ENCODE results near the gene ANTXR2. TPM values are rescaled to one million over a fixed set of nuclear protein-coding genes. Genes with fewer than 3 reads are reported as not detected.
A peak's percentile ranks its signal among the peaks of the same experiment; 100 is the strongest.

The ANTXR2 gene
- total RNA-seq, 2 experiments from 2014 or later, result 27.3 to 30.0 TPM

GRCh38 chr4:80073473-80074008, 512 bp upstream of the ANTXR2 start:
- ChIA-PET CTCF (interaction anchor here (0.7 to 3.2 kb wide), 11 partner anchors 8 to 138 kb away, joined by 3 to 13 read pairs (median 4); no protein-coding TSS in a partner anchor), POLR2A (no interaction called here)
- Mint-ChIP-seq H3K4me1 (peaks cover 77% of the 10 kb centered on the region), H3K36me3 (ENCODE audit: low read depth) (peaks cover 33% of the 10 kb centered on the region), H3K4me3 (peak overlapping the region; percentile 96), H3K27ac (peak overlapping the region; percentile 94), H3K9me3 (peaks cover 3% of the 10 kb centered on the region), H3K27me3 (no peaks in the 10 kb centered on the region)
- DNase-seq, result peak; percentile 47

DNA sequence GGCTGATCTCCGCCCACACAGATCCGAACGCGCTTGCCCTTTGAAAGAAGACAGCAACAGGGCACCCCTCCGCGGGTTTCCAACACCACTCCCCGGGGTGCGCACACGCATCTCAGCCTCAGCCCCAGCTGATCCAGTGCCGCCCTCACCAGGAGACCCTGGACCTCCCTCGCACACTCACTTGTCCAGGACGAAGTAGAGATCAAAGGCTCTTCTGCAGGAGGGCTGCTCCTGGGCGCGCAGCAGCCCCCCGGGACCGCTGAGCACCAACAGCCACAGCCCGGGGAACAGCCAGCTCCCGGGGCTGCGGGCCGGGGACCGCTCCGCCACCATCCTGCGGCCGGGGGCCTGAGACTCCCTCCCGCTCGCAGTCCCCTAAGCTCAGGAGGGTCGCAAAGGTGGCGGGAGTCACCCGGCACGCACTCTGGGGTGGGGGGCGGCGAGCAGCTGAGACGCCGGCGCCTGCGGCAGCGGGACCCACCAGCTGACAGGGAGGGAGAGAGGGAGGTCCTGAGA, 743 bp downstream of the ANTXR2 start:
- H3K27me3 Mint-ChIP-seq, result no peaks in the 10 kb centered on the region
- peaks cover 43% of the 10 kb centered on the region for H3K36me3 Mint-ChIP-seq (ENCODE audit: low read depth)

DNA sequence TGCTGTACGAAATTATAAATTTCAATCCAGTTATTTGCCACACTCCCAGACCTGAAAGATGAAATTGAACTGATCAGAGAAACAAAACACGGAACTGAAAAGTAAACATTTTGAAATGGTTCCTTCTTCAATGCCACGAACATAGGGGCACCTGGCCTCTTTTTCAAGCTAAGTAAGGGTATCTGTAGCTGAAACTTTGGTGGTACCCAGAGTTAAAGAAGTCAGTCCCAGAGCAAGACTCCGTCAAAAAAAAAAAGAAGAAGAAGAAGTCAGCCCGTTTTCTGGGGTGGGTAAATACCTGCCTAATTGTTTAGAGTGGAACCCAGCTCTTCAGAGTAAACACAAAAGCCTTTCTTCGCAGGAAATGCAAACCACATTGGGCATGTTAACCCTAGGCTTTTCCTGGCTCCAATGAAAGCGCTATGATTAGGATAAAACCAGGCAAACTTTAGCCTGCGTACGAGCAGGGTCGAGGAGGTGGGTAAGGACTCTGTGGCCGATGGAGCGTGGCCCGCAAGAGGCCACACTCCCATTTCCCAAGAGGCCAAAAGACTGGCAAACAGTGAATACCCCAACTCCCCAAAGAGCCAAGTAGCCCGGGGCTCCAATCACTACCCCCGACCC, 1.3 kb downstream of the ANTXR2 start:
- POLR2A ChIA-PET, result no interaction called here
- DNase-seq, result no peak
- Mint-ChIP-seq H3K27ac (peak overlapping the region; percentile 92), H3K4me1 (peaks cover 73% of the 10 kb centered on the region), H3K36me3 (ENCODE audit: low read depth) (peaks cover 48% of the 10 kb centered on the region), H3K4me3 (peak overlapping the region; percentile 96), H3K9me3 (no peaks in the 10 kb centered on the region), H3K27me3 (no peaks in the 10 kb centered on the region)
- CTCF ChIA-PET, result interaction anchor here (0.6 to 3.2 kb wide), 6 partner anchors 10 to 131 kb away, joined by 3 to 13 read pairs (median 6); no protein-coding TSS in a partner anchor

More for the DNA sequence above, 743 bp downstream of the ANTXR2 start:
- DNase-seq, result peak; percentile 56
- ChIA-PET POLR2A (no interaction called here), CTCF (interaction anchor here (0.6 to 3.2 kb wide), 8 partner anchors 9 to 137 kb away, joined by 3 to 13 read pairs (median 4); no protein-coding TSS in a partner anchor)
- Mint-ChIP-seq H3K4me3 (peak overlapping the region; percentile 96), H3K9me3 (no peaks in the 10 kb centered on the region), H3K4me1 (peaks cover 73% of the 10 kb centered on the region), H3K27ac (peak overlapping the region; percentile 92)

- peaks cover 68% of the 10 kb centered on the region for H3K4me1 Mint-ChIP-seq
- CTCF ChIA-PET, result interaction anchor here (1.0 to 3.2 kb wide), 3 partner anchors 10 to 114 kb away, joined by 3 to 13 read pairs (median 8); no protein-coding TSS in a partner anchor
Observed at GRCh38 chr4:80070880-80071603, 2.0 kb downstream of the ANTXR2 start.

DNA sequence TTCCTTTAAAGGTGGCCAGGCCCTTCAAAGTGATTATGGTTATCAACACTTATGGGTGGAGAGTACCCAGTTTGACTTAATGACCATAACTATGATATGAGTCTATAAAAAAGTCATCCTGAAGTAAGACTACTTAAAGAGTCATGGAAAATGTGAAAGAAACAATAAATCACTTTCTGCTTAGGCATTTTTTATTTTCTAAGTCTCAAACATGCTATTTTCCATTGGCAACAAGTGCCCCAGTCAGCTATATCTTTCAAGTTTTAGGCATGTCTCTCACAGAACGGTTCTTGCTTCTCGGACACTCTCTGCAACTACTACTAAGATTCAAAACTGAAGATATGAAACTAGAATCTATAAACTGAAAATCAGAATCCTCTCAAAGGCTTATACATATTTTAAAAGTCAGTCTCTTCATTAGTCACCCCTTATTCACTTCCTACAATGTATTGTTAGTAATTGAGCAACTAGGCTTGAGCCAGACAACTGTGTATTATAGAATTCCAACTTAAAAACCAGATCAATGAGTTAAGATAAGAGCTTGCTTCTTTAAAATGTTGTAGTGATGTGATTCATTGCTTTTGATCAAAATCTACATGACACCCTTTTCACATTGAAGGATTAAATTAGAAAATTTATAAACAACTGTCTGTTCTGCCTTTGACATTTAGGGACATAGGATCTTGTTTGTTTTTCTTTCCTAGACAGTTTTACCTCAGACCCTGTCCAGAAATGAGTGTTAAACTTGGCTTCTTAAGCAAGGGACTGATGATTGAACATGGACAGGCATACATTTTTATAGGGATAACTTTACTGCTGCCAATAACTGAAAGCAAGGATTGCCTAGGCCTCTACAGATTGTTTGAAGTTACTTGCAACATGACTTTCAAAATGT, 2.9 kb downstream of the ANTXR2 start:
- H3K27ac Mint-ChIP-seq, result no peak overlapping the region
- H3K9me3 Mint-ChIP-seq, result no peaks in the 10 kb centered on the region
- peaks cover 53% of the 10 kb centered on the region for H3K36me3 Mint-ChIP-seq (ENCODE audit: low read depth)
- ChIA-PET CTCF (interaction anchor here (1.2 to 1.3 kb wide), 2 partner anchors 10 kb away, joined by 4 read pairs; no protein-coding TSS in a partner anchor), POLR2A (interaction anchor here (0.7 kb wide), 1 partner anchor 55 kb away, joined by 4 read pairs; no protein-coding TSS in a partner anchor)
- H3K27me3 Mint-ChIP-seq, result no peaks in the 10 kb centered on the region
- H3K4me1 Mint-ChIP-seq, result peaks cover 62% of the 10 kb centered on the region
- peak overlapping the region; percentile 30 for H3K4me3 Mint-ChIP-seq
- no peak for DNase-seq

More at GRCh38 chr4:80070880-80071603, 2.0 kb downstream of the ANTXR2 start:
- no peaks in the 10 kb centered on the region for H3K9me3 Mint-ChIP-seq
- no peaks in the 10 kb centered on the region for H3K27me3 Mint-ChIP-seq
- H3K4me3 Mint-ChIP-seq, result peak overlapping the region; percentile 96
- peak overlapping the region; percentile 92 for H3K27ac Mint-ChIP-seq
- peaks cover 48% of the 10 kb centered on the region for H3K36me3 Mint-ChIP-seq (ENCODE audit: low read depth)
- DNase-seq, result no peak
- POLR2A ChIA-PET, result no interaction called here

DNA sequence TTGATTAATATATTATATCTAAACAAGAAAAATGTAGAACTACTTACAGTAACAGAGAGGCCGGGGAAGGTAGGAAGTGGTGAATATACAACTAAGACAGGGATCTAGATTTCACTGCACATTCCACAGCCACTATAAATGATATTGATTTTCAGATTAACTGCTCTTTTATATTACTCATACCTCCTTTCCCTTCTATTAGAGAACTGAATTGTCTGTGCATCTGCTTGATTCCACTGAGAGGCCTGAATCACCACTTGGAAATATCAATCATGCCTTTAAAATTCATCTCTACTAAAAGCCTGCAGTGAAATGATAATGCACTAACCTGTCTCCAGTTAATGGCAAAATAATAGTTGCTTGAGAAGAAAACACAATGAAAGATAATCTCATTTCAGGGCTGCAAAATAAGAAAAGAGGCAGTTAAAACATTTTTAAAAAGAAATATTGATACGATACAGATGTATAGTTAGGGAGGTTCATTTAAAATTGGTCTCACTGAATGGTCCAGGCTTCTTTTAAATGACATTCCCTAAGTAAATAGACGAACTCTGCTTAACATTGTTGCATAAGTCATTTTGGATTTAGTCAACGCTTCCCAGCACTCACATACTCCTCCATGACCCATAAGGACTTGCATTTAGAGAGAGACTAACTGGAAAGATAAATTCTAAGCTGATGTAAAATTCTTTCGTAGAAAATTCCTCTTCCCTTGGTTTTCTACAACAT, 3.8 kb downstream of the ANTXR2 start:
- peaks cover 57% of the 10 kb centered on the region for H3K4me1 Mint-ChIP-seq
- no peak for DNase-seq
- H3K36me3 Mint-ChIP-seq (ENCODE audit: low read depth), result peaks cover 59% of the 10 kb centered on the region
- H3K4me3 Mint-ChIP-seq, result no peak overlapping the region
- ChIA-PET CTCF (interaction anchor here (1.2 to 1.3 kb wide), 2 partner anchors 10 to 11 kb away, joined by 4 read pairs; no protein-coding TSS in a partner anchor), POLR2A (interaction anchor here (0.7 kb wide), 1 partner anchor 56 kb away, joined by 4 read pairs; no protein-coding TSS in a partner anchor)
- H3K27ac Mint-ChIP-seq, result no peak overlapping the region
- no peaks in the 10 kb centered on the region for H3K9me3 Mint-ChIP-seq
- no peaks in the 10 kb centered on the region for H3K27me3 Mint-ChIP-seq

DNA sequence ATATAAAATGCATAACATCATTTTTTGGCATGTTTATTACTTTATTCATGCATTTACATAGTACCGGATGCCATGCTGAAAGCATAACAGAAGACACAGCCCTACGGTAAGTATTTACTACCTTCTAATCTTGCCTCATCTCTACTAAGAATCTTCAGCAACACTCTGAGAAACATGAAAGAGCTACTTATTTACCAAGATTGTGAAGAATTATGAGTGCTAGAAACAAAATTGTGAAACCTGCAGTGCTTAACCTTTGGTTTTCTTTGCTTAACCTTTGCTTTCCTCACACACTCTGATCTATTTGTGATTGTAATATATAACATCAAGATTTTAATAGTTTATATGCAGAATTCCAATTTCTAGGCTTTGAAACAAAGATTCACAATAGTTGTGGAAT, 7.4 kb downstream of the ANTXR2 start:
- Mint-ChIP-seq H3K36me3 (ENCODE audit: low read depth) (peaks cover 55% of the 10 kb centered on the region), H3K9me3 (no peaks in the 10 kb centered on the region), H3K4me1 (peaks cover 32% of the 10 kb centered on the region), H3K27me3 (no peaks in the 10 kb centered on the region), H3K4me3 (no peak overlapping the region), H3K27ac (no peak overlapping the region)
- POLR2A ChIA-PET, result no interaction called here
- no peak for DNase-seq
- CTCF ChIA-PET, result no interaction called here

DNA sequence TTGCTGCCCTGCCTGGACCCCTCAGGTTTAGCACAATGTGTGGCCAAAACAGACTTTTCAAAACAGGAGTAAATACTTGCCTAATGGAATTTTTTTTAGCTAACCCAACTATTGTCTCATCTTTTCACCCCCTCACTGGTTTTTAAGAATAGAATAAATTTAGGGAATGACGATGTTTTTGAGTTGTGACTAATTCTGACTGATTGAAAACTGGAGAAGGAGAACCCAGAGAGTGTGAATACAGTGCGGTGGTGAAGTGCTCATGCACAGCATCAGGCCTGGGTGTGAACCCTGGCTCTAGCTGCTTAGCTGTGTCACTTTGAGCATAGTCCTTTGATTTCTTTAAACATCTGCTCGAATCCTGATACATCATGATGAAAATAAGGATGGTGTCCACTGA, 10.5 kb downstream of the ANTXR2 start:
- ChIA-PET CTCF (no interaction called here), POLR2A (no interaction called here)
- H3K4me1 Mint-ChIP-seq, result peaks cover 31% of the 10 kb centered on the region
- no peak overlapping the region for H3K4me3 Mint-ChIP-seq
- H3K36me3 Mint-ChIP-seq (ENCODE audit: low read depth), result peaks cover 42% of the 10 kb centered on the region
- no peaks in the 10 kb centered on the region for H3K9me3 Mint-ChIP-seq
- no peaks in the 10 kb centered on the region for H3K27me3 Mint-ChIP-seq
- no peak for DNase-seq
- no peak overlapping the region for H3K27ac Mint-ChIP-seq

DNA sequence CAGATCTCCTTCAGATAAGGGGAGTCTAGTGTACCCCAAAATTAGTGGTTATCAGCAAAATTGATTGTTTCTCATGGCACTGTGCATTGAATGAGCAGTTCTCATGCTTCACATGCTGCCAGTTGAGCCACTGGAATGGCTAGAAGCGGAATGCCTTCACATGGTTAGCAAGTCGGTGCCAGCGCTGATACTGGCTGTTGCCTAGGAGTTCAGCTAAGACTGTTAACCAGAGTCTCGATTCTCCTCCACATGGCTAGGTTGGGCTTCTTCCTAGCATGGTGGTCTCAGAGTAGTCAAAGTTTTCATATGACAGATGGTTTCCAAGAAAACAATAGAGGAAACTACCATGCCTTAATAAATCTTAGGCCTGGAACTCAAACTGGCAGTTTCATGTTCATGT, 12.2 kb downstream of the ANTXR2 start:
- Mint-ChIP-seq H3K36me3 (ENCODE audit: low read depth) (peaks cover 41% of the 10 kb centered on the region), H3K27ac (no peak overlapping the region), H3K9me3 (no peaks in the 10 kb centered on the region), H3K27me3 (no peaks in the 10 kb centered on the region), H3K4me1 (peaks cover 27% of the 10 kb centered on the region), H3K4me3 (no peak overlapping the region)
- POLR2A ChIA-PET, result no interaction called here
- DNase-seq, result no peak
- CTCF ChIA-PET, result interaction anchor here (1.3 kb wide), 1 partner anchor 17 kb away, joined by 3 read pairs; no protein-coding TSS in a partner anchor

- H3K27me3 Mint-ChIP-seq, result no peaks in the 10 kb centered on the region
- H3K27ac Mint-ChIP-seq, result peak overlapping the region; percentile 97
- peaks cover 32% of the 10 kb centered on the region for H3K4me1 Mint-ChIP-seq
- ChIA-PET POLR2A (no interaction called here), CTCF (interaction anchor here (0.9 to 1.9 kb wide), 6 partner anchors 9 to 67 kb away, joined by 3 to 6 read pairs (median 3); no protein-coding TSS in a partner anchor)
- no peaks in the 10 kb centered on the region for H3K9me3 Mint-ChIP-seq
- H3K4me3 Mint-ChIP-seq, result peak overlapping the region; percentile 67
- H3K36me3 Mint-ChIP-seq (ENCODE audit: low read depth), result peaks cover 46% of the 10 kb centered on the region
- peak; percentile 63 for DNase-seq
Observed at GRCh38 chr4:80058740-80059139, 14.3 kb downstream of the ANTXR2 start.

DNA sequence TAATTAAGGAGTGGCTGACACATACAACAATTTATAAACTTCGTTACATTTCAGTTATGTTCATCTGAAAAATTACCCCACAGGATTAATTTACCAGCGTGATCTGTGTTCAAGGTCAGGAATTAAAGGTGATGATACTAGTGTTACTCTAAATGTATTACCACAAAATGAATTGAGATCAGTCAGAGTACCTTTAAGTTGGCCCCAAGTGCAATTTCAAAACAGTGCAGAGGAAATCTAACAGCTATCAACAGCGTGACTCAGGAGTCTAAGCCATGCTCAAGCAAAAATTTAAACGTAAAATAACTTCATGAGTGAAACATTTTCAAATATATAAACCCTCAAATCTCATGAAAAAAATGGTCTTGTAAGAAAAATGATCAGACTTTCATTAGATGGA, 18.7 kb downstream of the ANTXR2 start:
- H3K4me1 Mint-ChIP-seq, result peaks cover 26% of the 10 kb centered on the region
- DNase-seq, result no peak
- no peak overlapping the region for H3K27ac Mint-ChIP-seq
- no peak overlapping the region for H3K4me3 Mint-ChIP-seq
- no peaks in the 10 kb centered on the region for H3K9me3 Mint-ChIP-seq
- POLR2A ChIA-PET, result no interaction called here
- H3K27me3 Mint-ChIP-seq, result no peaks in the 10 kb centered on the region
- CTCF ChIA-PET, result no interaction called here
- peaks cover 62% of the 10 kb centered on the region for H3K36me3 Mint-ChIP-seq (ENCODE audit: low read depth)
